GM18505 (cell line): ENCODE results near the gene MEAF6.

Source experiments
- ATAC-seq: cut with Tn5 transposase; IDR thresholded peaks from one replicate; pipeline ENCODE4 v1.9.1; 2021; ENCODE audit not compliant: unreplicated experiment
- POLR2A ChIP-seq: IDR thresholded peaks from 4 replicates; pipeline ENCODE4 v1.6.1; 2011; ENCODE audit warnings: borderline replicate concordance; ENCODE audit not compliant: insufficient read depth, insufficient read length; ENCODE audit errors: extremely low read depth

MEAF6 gene

GRCh38 chr1:37468037-37468436 lies 46.5 kb downstream of the MEAF6 start:
- no peak for ATAC-seq
- no peak for TF ChIP-seq POLR2A

GRCh38 chr1:37465593-37466517 lies 48.7 kb downstream of the MEAF6 start:
- no peak for ATAC-seq
- TF ChIP-seq POLR2A: no peak

GRCh38 chr1:37464443-37464842 lies 50.1 kb downstream of the MEAF6 start:
- TF ChIP-seq POLR2A: no peak
- ATAC-seq: no peak

- no peak for ATAC-seq
Observed at GRCh38 chr1:37461698-37462436, 52.7 kb downstream of the MEAF6 start.

GRCh38 chr1:37458551-37458950 lies 56.0 kb downstream of the MEAF6 start:
- no peak for ATAC-seq
- no peak for TF ChIP-seq POLR2A

More at GRCh38 chr1:37461698-37462436, 52.7 kb downstream of the MEAF6 start:
- TF ChIP-seq POLR2A: no peak

GRCh38 chr1:37456614-37457013 lies 58.0 kb downstream of the MEAF6 start:
- no peak for TF ChIP-seq POLR2A
- ATAC-seq: no peak

- TF ChIP-seq POLR2A: no peak
- ATAC-seq: no peak
Observed at GRCh38 chr1:37455516-37455915, 59.0 kb downstream of the MEAF6 start.

GRCh38 chr1:37453647-37454046 lies 60.9 kb downstream of the MEAF6 start:
- no peak for TF ChIP-seq POLR2A
- ATAC-seq: no peak

- no peak for TF ChIP-seq POLR2A
- no peak for ATAC-seq
Observed at GRCh38 chr1:37452416-37452815, 62.1 kb downstream of the MEAF6 start.

GRCh38 chr1:37449936-37450335 lies 64.6 kb downstream of the MEAF6 start:
- no peak for ATAC-seq
- TF ChIP-seq POLR2A: no peak

- TF ChIP-seq POLR2A: no peak
- ATAC-seq: no peak
Observed at GRCh38 chr1:37448691-37449417, 65.7 kb downstream of the MEAF6 start.

- no peak for TF ChIP-seq POLR2A
- ATAC-seq: no peak
Observed at GRCh38 chr1:37448185-37448584, 66.4 kb downstream of the MEAF6 start.

GRCh38 chr1:37446874-37447273 lies 67.7 kb downstream of the MEAF6 start:
- no peak for TF ChIP-seq POLR2A
- ATAC-seq: no peak

- no peak for TF ChIP-seq POLR2A
- no peak for ATAC-seq
Observed at GRCh38 chr1:37442644-37443043, 71.9 kb downstream of the MEAF6 start.
